ENCODE results near the gene TMEM88. TPM values are rescaled to one million over a fixed set of nuclear protein-coding genes. Genes with fewer than 3 reads are reported as not detected.
A peak's percentile ranks its signal among the peaks of the same experiment; 100 is the strongest.

Gene TMEM88
- total RNA-seq, 1 experiment from 2014 or later = 1.5 TPM

- ATAC-seq (peak; percentile 31), DNase-seq (peak; percentile 83)
- no peaks in the 10 kb centered on the region for H3K9me2 ChIP-seq (replicated peaks; ENCODE audit: low read length)
- no peaks in the 10 kb centered on the region; the same call in 1 of the 2 replicates for H3K36me3 ChIP-seq (ENCODE audit: low read depth, low read length)
- H3F3A ChIP-seq (ENCODE audit: low read length, unreplicated experiment) = no peaks in the 10 kb centered on the region
- no TSS peak for BruUV-seq (replicated peaks)
- H3K9ac ChIP-seq (ENCODE audit: low read length) = peak overlapping the region; percentile 100
- H4K20me1 ChIP-seq (ENCODE audit: low read length) = no peaks in the 10 kb centered on the region
- no peaks in the 10 kb centered on the region for H3K9me3 ChIP-seq (ENCODE audit: low read length)
- ChIA-PET POLR2A (ENCODE audit: unreplicated experiment) (no interaction called here), CTCF (interaction anchor here (0.6 kb wide), 1 partner anchor 61 kb away, joined by 3 read pairs; no protein-coding TSS in a partner anchor)
- intact Hi-C loops (cut with micrococcal nuclease) = loop anchor here (2.0 to 5.0 kb wide), 2 partner anchors 14 to 100 kb away; partner anchors contain the start of gene NAA38
- H3K4me2 ChIP-seq (ENCODE audit: low read length) = peak overlapping the region; percentile 88
- TF ChIP-seq CTCF (conservative IDR thresholded peaks at IDR 0.05; ENCODE audit: low read depth, low read length) (no peak), EZH2phosphoT487 (IDR thresholded peaks at IDR 0.05; ENCODE audit: borderline replicate concordance, low read length) (no peak), EZH2 (IDR thresholded peaks at IDR 0.05; ENCODE audit: low read length, unreplicated experiment) (no peak)
- peak overlapping the region; percentile 84 for H3K4me3 ChIP-seq (ENCODE audit: low read length)
- no peak overlapping the region for H2AFZ ChIP-seq (ENCODE audit: low read length)
- H3K27ac ChIP-seq (ENCODE audit: low read length) = peak overlapping the region; percentile 98
- H3K4me1 ChIP-seq (ENCODE audit: insufficient read depth, low read length) = peaks cover 31% of the 10 kb centered on the region
- no peaks in the 10 kb centered on the region for H3K27me3 ChIP-seq (ENCODE audit: low read length)
- H3K79me2 ChIP-seq (ENCODE audit: low read length) = peaks cover 43% of the 10 kb centered on the region
Measured at GRCh38 chr17:7842380-7843256, 12.2 kb upstream of the TMEM88 start.

- CTCF ChIA-PET = interaction anchor here (0.6 kb wide), 1 partner anchor 61 kb away, joined by 3 read pairs; no protein-coding TSS in a partner anchor
Measured at GRCh38 chr17:7843257-7843535, 11.7 kb upstream of the TMEM88 start.

More at GRCh38 chr17:7843257-7843535, 11.7 kb upstream of the TMEM88 start:
- no peaks in the 10 kb centered on the region for H3K9me2 ChIP-seq (replicated peaks; ENCODE audit: low read length)
- H3K4me1 ChIP-seq (ENCODE audit: insufficient read depth, low read length) = peaks cover 29% of the 10 kb centered on the region
- no peaks in the 10 kb centered on the region; the same call in 1 of the 2 replicates for H3K36me3 ChIP-seq (ENCODE audit: low read depth, low read length)
- no peaks in the 10 kb centered on the region for H3K9me3 ChIP-seq (ENCODE audit: low read length)
- TSS peak; percentile 85 for BruUV-seq (replicated peaks)
- POLR2A ChIA-PET (ENCODE audit: unreplicated experiment) = no interaction called here
- no peaks in the 10 kb centered on the region for H3K27me3 ChIP-seq (ENCODE audit: low read length)
- H2AFZ ChIP-seq (ENCODE audit: low read length) = no peak overlapping the region
- H3F3A ChIP-seq (ENCODE audit: low read length, unreplicated experiment) = no peaks in the 10 kb centered on the region
- no peaks in the 10 kb centered on the region for H4K20me1 ChIP-seq (ENCODE audit: low read length)
- H3K79me2 ChIP-seq (ENCODE audit: low read length) = peaks cover 43% of the 10 kb centered on the region
- no peak for TF ChIP-seq EZH2 (IDR thresholded peaks at IDR 0.05; ENCODE audit: low read length, unreplicated experiment)
- no peak for TF ChIP-seq EZH2phosphoT487 (IDR thresholded peaks at IDR 0.05; ENCODE audit: borderline replicate concordance, low read length)
- no peak for TF ChIP-seq CTCF (conservative IDR thresholded peaks at IDR 0.05; ENCODE audit: low read depth, low read length)
- H3K9ac ChIP-seq (ENCODE audit: low read length) = peak overlapping the region; percentile 100
- DNase-seq (no peak), ATAC-seq (no peak)
- intact Hi-C loops (cut with micrococcal nuclease) = loop anchor here (2.0 to 5.0 kb wide), 2 partner anchors 14 to 101 kb away; partner anchors contain the start of gene NAA38
- peak overlapping the region; percentile 84 for H3K4me3 ChIP-seq (ENCODE audit: low read length)
- peak overlapping the region; percentile 98 for H3K27ac ChIP-seq (ENCODE audit: low read length)
- H3K4me2 ChIP-seq (ENCODE audit: low read length) = peak overlapping the region; percentile 88

Measured in PC-3 (cell line).